Measurements from ENCODE around the gene CCND1.

The CCND1 gene

DNA sequence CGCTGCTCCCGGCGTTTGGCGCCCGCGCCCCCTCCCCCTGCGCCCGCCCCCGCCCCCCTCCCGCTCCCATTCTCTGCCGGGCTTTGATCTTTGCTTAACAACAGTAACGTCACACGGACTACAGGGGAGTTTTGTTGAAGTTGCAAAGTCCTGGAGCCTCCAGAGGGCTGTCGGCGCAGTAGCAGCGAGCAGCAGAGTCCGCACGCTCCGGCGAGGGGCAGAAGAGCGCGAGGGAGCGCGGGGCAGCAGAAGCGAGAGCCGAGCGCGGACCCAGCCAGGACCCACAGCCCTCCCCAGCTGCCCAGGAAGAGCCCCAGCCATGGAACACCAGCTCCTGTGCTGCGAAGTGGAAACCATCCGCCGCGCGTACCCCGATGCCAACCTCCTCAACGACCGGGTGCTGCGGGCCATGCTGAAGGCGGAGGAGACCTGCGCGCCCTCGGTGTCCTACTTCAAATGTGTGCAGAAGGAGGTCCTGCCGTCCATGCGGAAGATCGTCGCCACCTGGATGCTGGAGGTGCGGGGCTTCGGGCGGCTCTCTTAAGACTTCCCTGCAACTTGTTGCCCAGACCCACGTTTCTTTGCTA, at the start of gene CCND1:
Gene CCND1 (plus strand): TSS at position 162 of the 587 bp plus-strand sequence. CDS start 158 bp downstream, at position 320.
- peak in 18 of 56 donors; percentile 9 to 55 (median 30) for DNase-seq

GRCh38 chr11:69592986-69593650, 47.8 kb upstream of the CCND1 start:
- no peak for DNase-seq

GRCh38 chr11:69593851-69594250, 47.1 kb upstream of the CCND1 start:
- DNase-seq = no peak

- DNase-seq = peak in 2 of 56 donors; percentile 1 to 2
These were observed 46.5 kb upstream of the CCND1 start for GRCh38 chr11:69594481-69594880.

DNA sequence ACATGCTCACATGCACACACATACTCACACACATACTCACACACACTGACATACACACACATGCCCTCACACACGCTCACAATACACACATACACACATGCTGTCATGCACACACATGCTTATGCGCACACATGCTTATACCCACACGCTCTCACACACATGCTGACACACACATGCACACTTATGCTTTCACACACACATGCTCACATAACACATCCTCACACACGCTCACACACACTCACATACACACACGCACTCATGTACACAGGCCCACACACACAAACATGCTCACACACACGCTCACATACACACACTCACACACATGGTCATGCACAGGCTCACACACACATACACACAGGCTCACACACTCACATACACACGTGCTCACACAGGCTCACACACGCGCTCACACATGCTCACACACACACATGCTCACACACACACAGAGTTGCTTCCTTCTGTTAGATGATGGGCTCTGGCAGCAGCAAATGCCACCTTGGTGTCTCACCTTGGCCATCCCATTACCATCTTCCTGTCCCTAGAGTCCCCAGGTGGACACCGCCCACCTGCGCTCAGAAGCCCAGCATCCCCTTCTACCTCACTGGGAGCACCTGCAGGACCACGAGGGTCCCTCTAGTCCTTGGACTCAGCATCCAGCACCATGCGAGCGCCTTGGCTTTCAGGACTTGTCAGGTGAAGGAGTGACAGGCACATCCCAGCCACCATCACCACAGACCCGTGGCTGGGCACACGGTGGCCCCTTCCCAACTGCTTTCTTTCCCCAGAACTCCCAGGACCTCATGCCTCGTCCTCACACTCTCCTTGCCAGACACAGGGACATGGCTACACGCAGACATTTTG, 44.9 kb upstream of the CCND1 start:
- DNase-seq = no peak

- peak in 1 of 56 donors; percentile 3 for DNase-seq
These were observed 42.8 kb upstream of the CCND1 start for GRCh38 chr11:69598147-69598546.

- no peak for DNase-seq
These were observed 41.5 kb upstream of the CCND1 start for GRCh38 chr11:69599502-69599901.

DNA sequence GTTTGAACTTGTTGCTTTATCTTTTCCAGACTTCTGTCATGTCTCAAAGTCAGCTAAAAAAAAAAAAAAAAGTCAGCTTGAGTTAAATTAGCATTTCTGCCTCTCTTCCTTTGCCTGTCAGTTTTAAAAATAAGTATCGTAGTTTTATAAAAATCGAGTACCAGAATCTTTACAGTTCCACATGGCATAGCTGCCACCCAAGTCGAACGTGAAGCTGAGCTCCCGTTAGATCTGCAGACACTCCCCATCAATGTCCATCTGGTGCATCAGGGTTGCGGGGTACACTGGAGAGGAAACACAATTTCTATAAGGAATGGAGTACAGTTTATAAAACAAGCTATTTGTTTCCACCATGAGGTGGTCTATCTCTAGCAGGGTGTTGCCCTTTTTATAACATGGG, 41.0 kb upstream of the CCND1 start:
- DNase-seq = no peak

DNA sequence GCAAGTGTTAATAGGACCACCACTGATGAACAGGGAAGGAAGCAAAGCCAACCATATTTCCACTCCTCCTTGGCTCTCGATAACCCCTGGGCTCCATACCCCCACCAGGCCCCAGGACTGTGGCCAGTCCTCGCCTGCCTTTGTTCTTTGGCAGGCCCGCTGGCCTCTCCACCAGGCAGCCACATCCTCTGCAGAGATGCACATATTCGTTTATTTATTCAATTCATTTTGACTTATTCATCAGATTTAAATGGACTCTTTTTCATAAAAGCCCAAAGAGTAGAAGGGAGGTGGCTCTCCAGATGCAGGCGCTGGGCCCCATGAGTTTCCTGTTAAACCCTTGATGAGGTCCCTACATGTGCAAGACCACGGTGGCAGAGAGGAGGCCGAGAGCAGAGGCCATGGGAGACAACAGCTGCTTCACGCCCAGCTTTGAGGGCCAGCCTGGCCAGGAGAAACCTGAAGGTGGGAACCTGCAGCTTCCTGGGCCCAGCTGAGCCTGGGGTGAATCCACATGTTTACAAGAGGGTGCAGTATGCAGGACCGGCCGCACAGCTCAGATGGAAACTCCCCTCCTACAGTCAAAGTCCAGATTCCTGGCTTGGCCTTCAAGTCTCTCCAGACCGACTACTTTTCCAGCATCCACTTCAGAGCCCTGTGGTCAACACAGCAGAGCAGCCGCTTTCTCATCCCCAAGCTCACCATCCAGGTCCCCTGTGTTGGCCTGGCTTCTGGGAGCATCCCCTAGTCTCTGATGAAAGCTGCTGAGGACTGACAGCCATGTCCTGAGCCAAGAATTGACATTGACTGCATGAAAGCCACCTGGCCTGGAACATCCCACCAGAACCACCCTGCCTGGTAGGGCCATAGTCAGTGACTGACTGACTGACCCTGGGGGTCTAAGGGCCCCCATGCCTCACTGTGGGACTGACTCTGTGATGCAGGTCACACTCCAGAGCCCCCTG, 39.7 kb upstream of the CCND1 start:
- DNase-seq = no peak

DNA sequence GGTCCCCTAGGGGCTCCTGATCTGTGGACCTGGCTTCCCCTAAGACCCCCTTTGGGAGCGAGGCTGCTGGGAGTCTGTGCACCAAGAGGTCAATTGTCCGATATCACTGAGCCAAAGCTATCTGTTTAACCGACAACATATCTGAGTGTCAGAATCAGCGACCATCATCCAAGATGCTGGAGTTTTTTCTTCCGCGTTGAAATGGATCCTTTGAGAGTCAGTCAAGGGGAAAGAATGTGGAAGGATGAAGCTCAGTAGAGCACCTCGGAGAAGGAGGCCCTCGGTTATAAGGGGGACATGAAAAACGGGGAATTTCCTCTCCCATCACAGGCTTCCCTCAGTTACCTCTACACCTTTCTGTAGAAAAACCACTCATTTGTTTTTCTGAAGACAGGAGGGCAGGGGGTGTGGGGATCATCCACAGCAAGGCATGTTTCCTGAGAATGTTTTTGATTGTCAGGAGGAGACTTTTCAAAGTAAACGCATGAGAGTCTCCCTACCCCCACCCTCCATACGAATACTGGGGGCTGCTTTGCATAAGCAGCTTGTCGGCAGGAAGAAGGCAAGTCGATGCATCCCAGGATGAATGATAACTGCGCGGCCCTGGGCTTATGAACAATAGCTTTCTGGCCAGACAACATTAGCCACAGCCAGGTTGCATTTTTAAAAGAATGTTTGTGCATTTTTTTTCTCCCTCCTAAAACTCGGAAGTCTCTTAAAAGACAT, 37.7 kb upstream of the CCND1 start:
- DNase-seq = no peak

DNA sequence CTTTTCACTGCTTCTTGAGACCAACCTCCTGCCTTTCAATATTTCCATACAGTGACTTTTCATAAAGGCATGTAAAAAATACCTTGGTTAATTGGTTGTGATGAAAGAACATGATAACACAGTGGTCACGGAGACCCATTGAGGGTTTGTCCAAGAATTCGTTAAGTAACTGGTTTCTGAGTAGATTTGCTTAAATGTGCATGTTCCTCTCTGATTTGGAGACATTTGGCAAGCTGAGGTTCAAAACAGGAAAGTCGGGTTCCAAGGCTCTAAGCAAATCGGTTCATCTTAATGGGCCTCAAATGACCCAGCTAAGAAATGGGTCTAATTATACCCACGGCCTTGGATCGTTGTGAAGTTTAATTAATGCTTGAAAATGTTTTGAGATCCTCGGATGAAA, 36.9 kb upstream of the CCND1 start:
- DNase-seq = no peak

DNA sequence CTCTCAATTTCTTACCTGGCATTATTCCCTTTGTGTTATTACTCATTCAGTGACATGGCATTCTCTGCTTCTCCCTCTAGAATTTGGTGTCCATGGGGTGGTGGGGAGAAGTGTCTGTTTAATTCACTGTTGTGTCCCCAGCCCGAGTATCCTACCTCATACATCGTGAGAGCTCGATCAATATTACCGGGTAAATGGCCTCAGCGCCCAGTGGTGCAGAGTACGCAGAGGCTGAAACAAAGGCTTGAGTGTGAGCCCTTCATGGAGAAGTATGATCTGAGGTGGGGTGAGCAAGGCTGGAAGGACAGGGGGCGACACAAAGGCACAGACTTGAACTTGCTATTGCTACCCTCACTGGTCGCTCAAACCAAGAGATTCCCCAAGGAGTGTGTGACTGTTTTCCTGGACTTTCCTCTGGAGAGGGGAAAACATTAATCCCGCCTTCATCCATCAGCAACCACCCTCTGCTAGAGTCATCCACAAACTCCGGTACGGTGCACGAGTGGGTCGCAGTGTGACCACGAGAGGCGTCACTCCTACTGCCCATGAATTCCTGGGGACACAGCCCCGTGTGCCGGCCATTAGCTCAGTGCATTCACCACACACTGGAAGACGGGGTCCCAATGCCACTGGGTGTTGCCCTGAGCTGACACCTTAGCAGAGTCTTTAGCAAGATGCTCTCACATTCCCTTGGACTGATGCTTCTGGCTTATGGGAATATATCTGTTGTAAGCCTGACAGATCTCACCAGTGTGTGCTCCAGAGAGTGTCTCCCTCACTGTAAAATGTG, 35.0 kb upstream of the CCND1 start:
- no peak for DNase-seq

- DNase-seq = no peak
These were observed 31.6 kb upstream of the CCND1 start for GRCh38 chr11:69609351-69609750.

GRCh38 chr11:69611548-69612526, 29.1 kb upstream of the CCND1 start:
- DNase-seq = no peak

GRCh38 chr11:69613594-69613993, 27.4 kb upstream of the CCND1 start:
- no peak for DNase-seq

- no peak for DNase-seq
These were observed 26.9 kb upstream of the CCND1 start for GRCh38 chr11:69614085-69614484.

DNA sequence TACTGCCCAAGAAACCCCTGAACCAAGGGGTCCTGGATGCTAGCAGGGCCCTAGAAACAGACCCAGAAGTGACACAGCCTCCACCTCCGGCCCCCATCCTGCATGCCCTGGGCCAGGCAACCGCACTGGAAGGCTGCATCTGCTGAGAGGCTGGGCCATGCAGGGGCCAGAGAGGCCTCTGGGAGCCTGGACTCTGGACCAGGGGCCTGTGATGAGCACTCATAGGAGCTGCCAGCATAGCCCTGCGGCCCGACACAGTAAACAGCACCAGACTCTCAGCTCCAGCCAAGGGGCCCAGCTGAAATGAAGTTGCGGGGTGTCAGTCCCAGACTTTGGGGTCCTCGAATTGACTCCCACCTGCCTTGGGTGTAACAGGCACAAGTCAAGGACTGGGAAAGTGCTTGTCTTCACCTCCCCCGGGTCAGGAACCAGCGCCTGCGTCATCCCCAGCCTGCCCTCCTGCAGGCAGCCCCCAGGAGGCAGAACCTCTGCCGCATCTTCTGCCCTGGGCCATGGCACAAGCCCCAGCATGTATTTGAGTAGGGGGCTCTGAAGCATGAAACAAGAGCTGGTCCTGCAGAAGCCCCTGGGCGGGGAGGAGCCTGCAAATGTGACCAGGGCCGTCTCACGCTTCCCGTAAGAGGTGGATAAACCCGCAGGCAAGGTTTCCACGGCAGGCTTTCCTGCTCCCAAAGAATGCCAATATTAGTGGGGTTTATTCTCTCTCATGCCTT, 25.2 kb upstream of the CCND1 start:
- no peak for DNase-seq

- DNase-seq = no peak
These were observed 23.7 kb upstream of the CCND1 start for GRCh38 chr11:69617220-69617619.

All from amygdala (tissue), 56 donors.